GM12878 (cell line): Measurements from ENCODE around the gene ITFG1. TPM values are rescaled to one million over a fixed set of nuclear protein-coding genes. Genes with fewer than 3 reads are reported as not detected.

ENCODE experiments used
- CREM ChIP-seq: IDR thresholded peaks from 2 replicates; pipeline ENCODE4 v1.6.1; 2014; ENCODE audit warnings: antibody characterized with exemption, low read depth
- DPF2 ChIP-seq: fragments of 450-650 bp; IDR thresholded peaks from 2 replicates; pipeline ENCODE4 v1.6.1; 2017; ENCODE audit warnings: mild to moderate bottlenecking
- ELK1 ChIP-seq: IDR thresholded peaks from 2 replicates; pipeline ENCODE4 v1.6.1; 2012; ENCODE audit warnings: low read depth, low read length, improper control_type of control experiment
- ETV6 ChIP-seq, 2 experiments: fragments of 450-650 bp in 1 of 2; IDR thresholded peaks in 1 of 2; conservative IDR thresholded peaks in 1 of 2; 2 replicates each; pipeline ENCODE4 v1.6.1; 2014; ENCODE audit warnings: antibody characterized with exemption in 1 of 2, borderline replicate concordance in 1 of 2, low read depth in 1 of 2, mild to moderate bottlenecking in 1 of 2, moderate library complexity in 1 of 2
- MAX ChIP-seq: IDR thresholded peaks from 2 replicates; pipeline ENCODE4 v1.6.1; 2012; ENCODE audit warnings: low read depth, low read length, improper control_type of control experiment
- NFXL1 ChIP-seq: fragments of 450-650 bp; IDR thresholded peaks from 2 replicates; pipeline ENCODE4 v1.6.1; 2017; ENCODE audit warnings: antibody characterized with exemption, mild to moderate bottlenecking, borderline replicate concordance
- PAX8 ChIP-seq: fragments of 450-650 bp; IDR thresholded peaks from 2 replicates; pipeline ENCODE4 v1.6.1; 2017; ENCODE audit warnings: mild to moderate bottlenecking, moderate library complexity
- POLR2AphosphoS2 ChIP-seq: IDR thresholded peaks from 2 replicates; pipeline ENCODE4 v1.6.1; 2011; ENCODE audit warnings: low read depth, mild to moderate bottlenecking, low read length, improper control_type of control experiment, moderate library complexity
- POLR2AphosphoS5 ChIP-seq: IDR thresholded peaks from 2 replicates; pipeline ENCODE4 v1.6.1; 2011; ENCODE audit warnings: mild to moderate bottlenecking, low read length, inconsistent platforms
- REST ChIP-seq: IDR thresholded peaks from 2 replicates; pipeline ENCODE4 v1.6.1; 2012; ENCODE audit warnings: mild to moderate bottlenecking, low read depth, low read length
- SRF ChIP-seq, 2 experiments: IDR thresholded peaks; 2 replicates each; pipeline ENCODE4 v1.6.1; 2011; ENCODE audit warnings: low read depth in 2 of 2, low read length in 2 of 2, mild to moderate bottlenecking in 1 of 2, moderate library complexity in 1 of 2
- USF1 ChIP-seq: IDR thresholded peaks from 2 replicates; pipeline ENCODE4 v1.6.1; 2011; ENCODE audit warnings: borderline replicate concordance, low read depth, mild to moderate bottlenecking, moderate library complexity, mixed read lengths, low read length; ENCODE audit not compliant: insufficient read depth; ENCODE audit errors: extremely low read length
- WRNIP1 ChIP-seq: IDR thresholded peaks from 2 replicates; pipeline ENCODE4 v1.6.1; 2011; ENCODE audit warnings: low read depth, low read length, improper control_type of control experiment, borderline replicate concordance
- ZNF687 ChIP-seq: fragments of 450-650 bp; IDR thresholded peaks from 2 replicates; pipeline ENCODE4 v1.6.1; 2017; ENCODE audit warnings: mild to moderate bottlenecking, moderate library complexity
- ZSCAN29 ChIP-seq: fragments of 450-650 bp; IDR thresholded peaks from 2 replicates; pipeline ENCODE4 v1.6.1; 2017; ENCODE audit warnings: mild to moderate bottlenecking, moderate library complexity
- polyA plus RNA-seq, 11 experiments: library from polyadenylated mRNA; depleted of rRNA in 4 of 11; unstranded in 6 of 11; stranded (reverse) in 5 of 11; fragments of >200 nt; fragmentation: Nextera tagmentation in 4 of 11; fragmentation: Illumina TruSeq in 1 of 11; extraction: Ambion mirVana in 4 of 11; extraction: Trizol in 1 of 11; gene quantifications; 1 replicate in 1 of 11; 2 replicates in 10 of 11; pipeline versions ENCODE4 v1.2.1 to v1.2.3, GENCODE V29; 2011 to 2016; ENCODE audit warnings: inconsistent platforms in 2 of 11, missing spikeins in 2 of 11, low read depth in 1 of 11
- total RNA-seq, 4 experiments: library from RNA; depleted of rRNA in 3 of 4; stranded (reverse); fragments of >200 nt in 3 of 4; fragmentation: Illumina TruSeq in 1 of 4; extraction: Trizol in 1 of 4; gene quantifications; 2 replicates each; pipeline versions ENCODE4 v1.2.1 to v1.2.3, GENCODE V29; 2013 to 2021

Gene ITFG1
- total and polyA plus RNA-seq, 10 of the 15 experiments (the other 5 are each of a cell fraction or from before 2014, with no cell fraction given), result 9.3 to 56.3 (median 28.6) TPM

DNA sequence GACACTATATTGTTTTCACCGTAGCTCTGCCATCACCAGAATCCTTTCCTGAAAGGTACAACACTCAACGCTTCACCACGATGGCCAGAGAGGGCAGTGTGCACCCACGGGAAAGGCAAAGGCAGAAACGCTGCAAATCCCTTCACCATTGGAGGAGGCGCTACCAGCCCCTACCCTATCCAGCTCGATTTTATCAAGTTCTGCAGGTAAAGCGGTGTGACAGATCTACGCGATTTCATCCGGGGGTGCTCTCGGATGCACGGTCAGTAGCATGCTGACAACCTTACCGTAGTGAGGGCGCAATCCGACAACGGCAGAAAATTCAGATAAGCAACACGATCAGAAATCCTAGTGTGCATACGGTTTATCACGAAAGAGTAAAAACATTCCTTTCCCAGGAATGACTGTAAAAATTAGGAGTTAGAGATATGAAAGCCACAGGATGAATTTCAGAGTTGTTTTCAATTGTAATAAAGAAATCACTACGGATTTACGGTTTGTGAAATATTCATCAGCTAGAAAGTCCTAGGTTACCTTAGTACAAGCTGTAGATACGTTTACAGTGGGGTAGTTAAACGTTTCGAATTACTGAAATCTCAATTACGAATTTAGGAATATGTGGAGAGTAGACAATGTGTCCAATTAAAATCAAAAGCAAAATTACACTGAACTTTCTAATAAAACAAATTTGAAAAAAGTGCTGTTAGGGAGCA lies 318.9 kb downstream of the ITFG1 start (continued):
- no peak for TF ChIP-seq PAX8
- TF ChIP-seq ZSCAN29, result 0 out of 2 replicates have a peak, but pooled peaks have one; percentile 65
- TF ChIP-seq WRNIP1, result 0 out of 2 replicates have a peak, but pooled peaks have one; percentile 63
- TF ChIP-seq ETV6 (conservative IDR thresholded peaks at IDR 0.05 in 1 of 2, IDR thresholded peaks at IDR 0.05 in 1 of 2; ENCODE audit: borderline replicate concordance in 1 of 2, low read depth in 1 of 2), result no peak
- 0 out of 2 replicates have a peak, but pooled peaks have one; percentile 44 for TF ChIP-seq CREM
- TF ChIP-seq POLR2AphosphoS2, result no peak
- no peak for TF ChIP-seq DPF2
- no peak for TF ChIP-seq ELK1
- 0 out of 4 replicates have a peak, but pooled peaks of 1 of the 2 experiments have one; percentile 21 for TF ChIP-seq SRF (IDR thresholded peaks at IDR 0.05; ENCODE audit: low read depth in 2 of 2, low read length in 2 of 2)
- no peak for TF ChIP-seq NFXL1
- no peak for TF ChIP-seq MAX
- TF ChIP-seq REST, result no peak
- TF ChIP-seq USF1, result no peak
- TF ChIP-seq POLR2AphosphoS5, result peak; percentile 52
- TF ChIP-seq ZNF687, result no peak
